ENCODE results near the gene TBC1D1.

Gene TBC1D1

GRCh38 chr4:38155589-38156294, 264.9 kb downstream of the TBC1D1 start:
- DNase-seq, result no peak

GRCh38 chr4:38157592-38157991, 266.7 kb downstream of the TBC1D1 start:
- no peak for DNase-seq

DNA sequence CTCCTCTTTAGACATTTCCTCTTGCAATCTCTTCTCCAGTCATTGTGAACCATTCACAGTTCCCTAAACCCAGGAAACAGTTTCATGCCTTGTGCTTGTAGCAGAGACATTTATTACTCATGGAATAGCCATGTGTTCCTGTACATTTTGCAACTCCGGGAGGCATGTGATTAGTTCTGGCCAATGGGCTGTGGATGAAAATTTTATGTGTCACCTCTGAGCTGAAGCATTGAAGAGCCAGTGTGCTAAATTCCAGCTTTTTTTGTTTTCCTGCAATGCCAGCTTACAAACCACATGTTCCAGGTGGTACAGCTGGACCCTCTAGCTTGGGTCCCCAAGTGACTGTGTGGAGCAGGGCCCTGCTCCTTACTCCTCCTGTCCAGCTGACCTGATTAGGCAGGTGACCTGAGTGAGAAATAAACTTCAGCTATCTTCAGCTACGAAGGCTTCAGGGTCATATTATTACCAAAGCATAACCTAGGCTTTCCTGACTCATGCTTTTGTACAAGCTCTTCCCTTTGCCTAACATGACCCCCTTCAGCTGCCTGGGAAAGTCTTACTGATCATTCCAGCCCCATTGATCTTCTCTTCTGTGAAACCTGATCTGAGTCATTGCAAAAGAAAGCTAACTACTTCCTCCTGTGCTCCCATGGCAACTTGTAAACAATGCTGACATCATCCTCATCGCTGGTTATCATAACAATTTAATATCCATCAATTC, 269.8 kb downstream of the TBC1D1 start:
- DNase-seq, result no peak

- no peak for DNase-seq
Observed at GRCh38 chr4:38161208-38162113, 270.6 kb downstream of the TBC1D1 start.

DNA sequence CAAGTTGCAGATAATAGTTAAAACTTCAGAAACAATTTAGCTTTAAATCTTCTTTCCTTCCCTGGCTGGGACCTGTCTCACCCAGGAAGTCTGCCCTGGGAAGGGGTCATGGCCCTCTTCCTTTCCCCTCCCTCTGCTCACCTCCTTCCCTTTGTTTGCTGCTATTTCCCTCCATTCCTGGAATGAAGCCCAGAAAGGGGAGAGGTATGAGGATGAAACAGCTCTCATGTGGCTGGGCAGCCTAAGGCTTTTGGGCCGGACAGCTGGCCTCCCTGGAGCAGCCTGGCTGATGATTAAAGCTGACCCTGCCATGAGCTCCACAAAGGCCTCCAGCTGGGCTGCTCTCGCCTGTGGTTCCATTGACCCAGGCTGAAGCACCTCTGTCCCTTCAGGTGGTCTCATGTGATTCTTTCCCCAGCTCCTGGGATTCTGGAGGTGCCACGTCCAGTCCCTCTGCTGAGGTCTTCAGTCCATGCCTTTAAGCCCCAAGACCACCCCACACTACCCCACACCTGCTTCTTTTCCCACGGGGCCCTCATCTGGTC, 271.4 kb downstream of the TBC1D1 start:
- DNase-seq, result no peak

GRCh38 chr4:38163216-38164006, 272.5 kb downstream of the TBC1D1 start:
- no peak for DNase-seq

- no peak for DNase-seq
Observed at GRCh38 chr4:38164346-38164745, 273.5 kb downstream of the TBC1D1 start.

DNA sequence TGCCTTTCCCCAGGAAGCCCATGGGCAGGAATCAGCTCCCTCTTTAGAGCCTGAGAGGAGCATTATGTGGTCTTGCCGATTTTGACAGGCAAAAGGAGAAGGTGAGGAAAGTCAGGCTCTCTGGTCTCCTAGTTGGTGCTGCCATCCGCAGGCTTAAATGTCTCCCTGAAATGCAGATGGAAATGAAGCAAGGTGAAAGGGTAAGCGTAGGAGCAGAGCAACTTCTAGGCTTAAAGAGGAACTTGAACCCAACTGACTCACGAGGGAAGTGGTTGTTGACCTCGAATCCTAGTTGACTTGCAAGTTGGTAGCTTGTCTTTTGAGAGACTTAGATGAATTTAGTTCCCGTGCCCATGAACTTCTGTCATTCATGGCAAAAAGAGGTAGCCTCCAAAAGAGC, 275.2 kb downstream of the TBC1D1 start:
- no peak for DNase-seq

GRCh38 chr4:38166768-38167167, 275.9 kb downstream of the TBC1D1 start:
- DNase-seq, result no peak

GRCh38 chr4:38167973-38168372, 277.1 kb downstream of the TBC1D1 start:
- DNase-seq, result no peak

- DNase-seq, result no peak
Observed at GRCh38 chr4:38169524-38169923, 278.6 kb downstream of the TBC1D1 start.

DNA sequence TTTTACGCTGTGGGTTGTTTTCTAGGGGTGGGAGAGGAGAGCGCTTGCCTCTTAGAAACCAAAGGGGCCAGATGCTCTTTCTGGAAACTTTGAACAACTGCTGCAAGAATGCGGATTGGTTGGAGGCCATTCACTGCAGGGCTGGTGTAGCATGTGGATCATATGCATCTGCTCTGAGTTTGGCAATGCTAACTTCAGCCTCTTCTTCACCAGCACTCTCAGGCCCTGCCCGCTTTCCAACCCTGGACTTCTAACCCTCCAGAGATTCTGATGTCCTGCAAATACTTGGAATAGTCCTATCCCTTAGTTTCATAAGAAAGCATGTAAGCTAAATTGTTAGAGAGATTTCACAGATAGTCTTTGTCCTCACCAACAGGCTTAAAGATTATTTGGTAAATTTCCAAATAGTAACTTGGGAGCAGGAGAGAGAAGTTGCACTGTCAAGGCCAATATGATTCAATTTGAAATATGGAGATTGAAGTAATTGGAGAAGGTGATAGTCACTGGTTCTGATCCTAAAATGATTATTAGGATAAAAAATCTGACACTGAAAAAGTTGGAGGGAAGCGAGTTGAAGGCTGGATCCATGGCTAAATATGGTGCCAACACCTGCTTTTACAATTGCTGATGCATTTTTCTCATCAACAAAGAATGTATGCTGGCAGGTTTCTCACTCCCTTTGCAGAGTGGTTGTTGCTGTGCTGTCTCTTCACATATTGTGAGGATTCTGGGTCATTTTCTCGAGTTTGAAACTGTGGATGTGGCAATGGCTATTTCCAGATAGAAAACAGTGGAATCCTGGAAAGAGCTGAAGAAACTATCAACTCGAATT, 279.7 kb downstream of the TBC1D1 start:
- DNase-seq, result no peak

GRCh38 chr4:38172078-38172477, 281.2 kb downstream of the TBC1D1 start:
- DNase-seq, result no peak

GRCh38 chr4:38173935-38174518, 283.1 kb downstream of the TBC1D1 start:
- no peak for DNase-seq

GRCh38 chr4:38174801-38175200, 283.9 kb downstream of the TBC1D1 start:
- no peak for DNase-seq

DNA sequence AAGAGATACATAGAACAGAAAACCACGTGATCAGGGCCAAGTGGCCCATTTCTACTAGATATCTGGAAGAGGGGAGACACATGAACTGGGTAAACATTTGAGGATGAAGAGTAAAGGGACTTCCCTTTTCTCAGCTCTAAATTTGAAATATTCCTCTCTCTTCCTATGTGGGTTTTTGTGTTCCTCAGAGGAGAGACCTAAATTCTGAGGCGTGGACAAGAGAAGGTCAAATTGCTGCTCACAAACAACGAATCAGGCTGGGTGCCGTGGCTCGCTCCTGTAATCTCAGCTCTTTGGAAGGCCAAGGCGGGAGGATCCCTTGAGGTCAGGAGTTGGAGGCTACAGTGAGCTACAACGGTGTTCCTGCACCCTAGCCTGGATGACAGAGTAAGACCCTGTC, 285.3 kb downstream of the TBC1D1 start:
- DNase-seq, result no peak

DNA sequence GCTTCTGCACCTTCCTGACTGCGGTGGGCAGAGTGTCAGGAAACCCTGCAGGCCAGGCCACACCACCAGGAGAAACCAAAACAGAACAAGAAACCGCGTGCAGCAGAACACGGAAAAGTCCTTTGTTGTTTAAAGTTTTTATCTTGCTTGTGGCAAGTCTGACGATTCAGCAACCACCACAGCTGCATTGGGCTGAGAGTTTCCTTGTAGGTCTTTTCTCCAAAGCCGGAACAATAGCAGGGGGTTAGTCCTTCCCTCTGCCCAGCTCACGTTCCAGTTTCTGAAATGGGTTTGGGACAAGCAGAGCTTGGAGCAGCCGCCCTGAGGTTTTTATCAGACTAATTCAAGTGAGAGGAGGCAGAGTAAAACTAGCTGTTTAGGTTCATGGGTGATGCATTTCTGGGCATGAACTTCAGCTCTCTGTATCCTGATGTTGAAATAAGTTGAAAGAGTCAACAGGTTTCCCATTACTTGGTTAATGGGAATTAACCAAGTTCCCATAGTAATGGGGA, 286.2 kb downstream of the TBC1D1 start:
- no peak for DNase-seq

DNA sequence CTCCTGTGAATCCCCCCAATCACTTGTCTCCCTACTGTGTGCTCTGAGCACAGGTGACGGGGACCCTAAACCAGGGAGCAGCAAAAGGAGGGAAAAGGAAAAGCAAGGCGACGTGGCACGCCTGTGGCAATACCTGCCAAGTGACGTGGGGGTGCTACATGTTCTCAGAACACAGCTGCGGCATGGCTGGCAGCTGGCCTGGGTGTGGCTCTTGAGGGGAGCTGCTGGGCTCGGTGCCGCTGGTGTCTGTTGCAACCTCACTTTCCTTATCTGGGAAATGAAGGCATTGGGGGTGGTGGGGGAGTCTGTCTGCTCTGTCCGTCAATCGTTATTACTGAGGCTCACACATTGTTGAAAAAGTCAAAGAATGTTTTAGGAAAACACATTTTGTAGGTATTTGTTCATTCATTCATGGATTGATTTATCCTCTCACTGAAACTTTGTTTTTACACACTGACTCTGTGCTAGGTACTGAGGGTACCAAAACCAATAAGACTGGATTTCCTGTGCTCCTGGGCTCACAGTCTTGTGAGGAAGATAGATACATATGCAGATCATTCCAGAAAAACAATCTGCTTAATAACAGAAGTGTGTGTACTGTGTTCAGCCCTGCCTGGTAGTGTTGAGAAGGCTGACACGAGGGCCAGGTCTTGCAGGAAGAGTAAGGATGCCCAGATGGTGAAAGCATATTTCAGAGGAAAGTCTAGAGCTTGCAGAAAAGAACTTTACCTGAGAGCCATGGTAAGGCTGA, 286.9 kb downstream of the TBC1D1 start:
- no peak for DNase-seq

- DNase-seq, result no peak
Observed at GRCh38 chr4:38178392-38178995, 287.6 kb downstream of the TBC1D1 start.

All from NCI-H1694 (cell line).